H1 (cell line): ENCODE measurements around the gene GNB1L. TPM values are rescaled to one million over a fixed set of nuclear protein-coding genes. Genes with fewer than 3 reads are reported as not detected.
A peak's percentile ranks its signal among the peaks of the same experiment; 100 is the strongest.

ENCODE experiments used
- CTCF ChIA-PET: fragments of 300-600 bp; sonication (Branson Sonifier 250); formaldehyde crosslinking; loops from one replicate; lab custom pipeline; 2021; ENCODE audit not compliant: partially characterized antibody; lab: Charles Lee
- POLR2A ChIA-PET: fragments of 300-600 bp; sonication (Branson Sonifier 250); formaldehyde crosslinking; loops from one replicate; lab custom pipeline; 2021; ENCODE audit warnings: inconsistent platforms; ENCODE audit not compliant: partially characterized antibody; lab: Charles Lee
- DNase-seq, 2 experiments: peaks; one replicate each; pipeline versions ENCODE4 v3.0.0 to v3.0.0-alpha.2; 2010 to 2022; ENCODE audit warnings: low spot score in 2 of 2, low read depth in 1 of 2, mixed read lengths in 1 of 2
- FAIRE-seq: peaks from 2 replicates; lab custom pipeline; 2011; peaks lifted over from hg19 to GRCh38; lab: Jason Lieb, UNC
- H2AFZ ChIP-seq: 2 replicates; pipeline ENCODE4 v1.8.1; 2012; ENCODE audit warnings: low read length, inconsistent platforms
- H2AK5ac ChIP-seq: 2 replicates; pipeline ENCODE4 v1.6.1; 2013; ENCODE audit warnings: low read depth, low read length
- H2BK120ac ChIP-seq: replicated peaks from 2 replicates; pipeline ENCODE3; 2013; ENCODE audit warnings: low read depth, low read length, inconsistent platforms
- H2BK12ac ChIP-seq: 2 replicates; pipeline ENCODE4 v1.6.1; 2013; ENCODE audit warnings: low read depth, low read length
- H2BK15ac ChIP-seq: 2 replicates; pipeline ENCODE4 v1.6.1; 2013; ENCODE audit warnings: low read length
- H2BK20ac ChIP-seq: 2 replicates; pipeline ENCODE4 v1.6.1; 2013; ENCODE audit warnings: low read length
- H2BK5ac ChIP-seq: 2 replicates; pipeline ENCODE4 v1.6.1; 2013; ENCODE audit warnings: low read depth, low read length
- H3K14ac ChIP-seq: 2 replicates; pipeline ENCODE4 v1.6.1; 2013; ENCODE audit warnings: inconsistent platforms; ENCODE audit not compliant: insufficient read length
- H3K18ac ChIP-seq: 2 replicates; pipeline ENCODE4 v1.6.1; 2013; ENCODE audit warnings: low read length; ENCODE audit errors: extremely low read depth
- H3K23ac ChIP-seq: 2 replicates; pipeline ENCODE4 v1.6.1; 2013; ENCODE audit warnings: inconsistent platforms; ENCODE audit not compliant: insufficient read length
- H3K23me2 ChIP-seq: 2 replicates; pipeline ENCODE4 v1.6.1; 2013; ENCODE audit warnings: low read depth, low read length
- H3K27ac ChIP-seq: 2 replicates; pipeline ENCODE4 v1.6.1; 2011; ENCODE audit warnings: low read depth, low read length, inconsistent platforms
- H3K27me3 ChIP-seq, 4 experiments: replicated peaks in 1 of 4; 1 replicate in 1 of 4; 2 replicates in 3 of 4; pipeline versions ENCODE4 v1.6.1 to v1.8.1; 2011 to 2013; ENCODE audit warnings: low read length in 3 of 4, mild to moderate bottlenecking in 3 of 4, inconsistent platforms in 2 of 4, mixed read lengths in 2 of 4, moderate library complexity in 1 of 4; ENCODE audit not compliant: control insufficient read depth in 3 of 4, insufficient read depth in 3 of 4; ENCODE audit errors: extremely low read depth in 1 of 4
- H3K36me3 ChIP-seq, 4 experiments: 2 replicates each; pipeline versions ENCODE4 v1.6.1 to v1.8.1; 2011 to 2013; ENCODE audit warnings: mild to moderate bottlenecking in 4 of 4, low read length in 3 of 4, moderate library complexity in 2 of 4, control low read depth in 1 of 4, inconsistent platforms in 1 of 4; ENCODE audit not compliant: insufficient read depth in 4 of 4, control insufficient read depth in 2 of 4
- H3K4ac ChIP-seq: replicated peaks from 2 replicates; pipeline ENCODE3; 2013; ENCODE audit warnings: low read length, low read depth, mixed read lengths, inconsistent platforms; ENCODE audit not compliant: insufficient read length
- H3K4me1 ChIP-seq, 4 experiments: replicated peaks in 1 of 4; 1 replicate in 1 of 4; 2 replicates in 3 of 4; pipeline versions ENCODE4 v1.6.1 to v1.8.1; 2011 to 2013; ENCODE audit warnings: low read length in 3 of 4, inconsistent platforms in 2 of 4, mixed read lengths in 1 of 4; ENCODE audit not compliant: insufficient read depth in 4 of 4, control insufficient read depth in 3 of 4
- H3K4me2 ChIP-seq, 2 experiments: 2 replicates each; pipeline versions ENCODE4 v1.6.1 to v1.8.1; 2011 to 2013; ENCODE audit warnings: low read depth in 2 of 2, low read length in 2 of 2, control low read depth in 1 of 2, inconsistent platforms in 1 of 2, mild to moderate bottlenecking in 1 of 2; ENCODE audit not compliant: insufficient read depth in 1 of 2
- H3K4me3 ChIP-seq, 4 experiments: fragments of 200-600, 300-600 bp in 1 of 4; sonication (generic), shearing (Covaris generic), sonication (Bioruptor Twin) in 1 of 4; 2 replicates each; pipeline versions ENCODE4 v1.5.1 to v1.8.1; 2011 to 2016; ENCODE audit warnings: low read length in 4 of 4, low read depth in 3 of 4, control low read depth in 2 of 4, inconsistent platforms in 2 of 4, mild to moderate bottlenecking in 2 of 4, mixed read lengths in 1 of 4, moderate library complexity in 1 of 4; ENCODE audit not compliant: insufficient read depth in 2 of 4; ENCODE audit errors: extremely low read depth in 1 of 4
- H3K56ac ChIP-seq: replicated peaks from 2 replicates; pipeline ENCODE3; 2013; ENCODE audit warnings: low read depth, mild to moderate bottlenecking, mixed read lengths, low read length, inconsistent platforms; ENCODE audit not compliant: insufficient read length
- H3K79me1 ChIP-seq: 2 replicates; pipeline ENCODE4 v1.6.1; 2013; ENCODE audit warnings: low read depth, low read length, control low read depth
- H3K79me2 ChIP-seq, 2 experiments: 2 replicates each; pipeline versions ENCODE4 v1.6.1 to v1.8.1; 2012 to 2013; ENCODE audit warnings: low read length in 2 of 2, mild to moderate bottlenecking in 2 of 2, inconsistent platforms in 1 of 2; ENCODE audit not compliant: insufficient read depth in 2 of 2, control insufficient read depth in 1 of 2
- H3K9ac ChIP-seq, 4 experiments: replicated peaks in 1 of 4; 1 replicate in 1 of 4; 2 replicates in 3 of 4; pipeline versions ENCODE4 v1.6.1 to v1.8.1; 2011 to 2013; ENCODE audit warnings: low read depth in 3 of 4, low read length in 3 of 4, control low read depth in 2 of 4, mild to moderate bottlenecking in 2 of 4, moderate library complexity in 2 of 4, inconsistent platforms in 1 of 4; ENCODE audit errors: extremely low read depth in 1 of 4
- H3K9me3 ChIP-seq, 2 experiments: 2 replicates each; pipeline versions ENCODE4 v1.6.1 to v1.8.1; 2012 to 2013; ENCODE audit warnings: mild to moderate bottlenecking in 2 of 2, moderate library complexity in 2 of 2, control low read depth in 1 of 2, inconsistent platforms in 1 of 2, low read depth in 1 of 2, low read length in 1 of 2, mixed read lengths in 1 of 2; ENCODE audit not compliant: insufficient read depth in 2 of 2
- H4K20me1 ChIP-seq, 2 experiments: replicated peaks in 1 of 2; 2 replicates each; pipeline versions ENCODE3 to v1.8.1; 2011 to 2013; ENCODE audit warnings: inconsistent platforms in 2 of 2, low read length in 2 of 2, mild to moderate bottlenecking in 1 of 2; ENCODE audit not compliant: insufficient read depth in 2 of 2, control insufficient read depth in 1 of 2
- H4K5ac ChIP-seq: 2 replicates; pipeline ENCODE4 v1.6.1; 2013; ENCODE audit warnings: low read length, low read depth, mixed read lengths, inconsistent platforms; ENCODE audit not compliant: insufficient read length
- H4K8ac ChIP-seq: 2 replicates; pipeline ENCODE4 v1.8.0; 2013; ENCODE audit warnings: mild to moderate bottlenecking, moderate library complexity, low read length, inconsistent platforms; ENCODE audit not compliant: insufficient read depth; ENCODE audit errors: extremely low read depth
- H4K91ac ChIP-seq: replicated peaks from 2 replicates; pipeline ENCODE3; 2013; ENCODE audit warnings: low read length, mixed read lengths, inconsistent platforms; ENCODE audit not compliant: insufficient read length
- CBX8 ChIP-seq: fragments of 300-800, 300-1000 bp; sonication (generic); IDR thresholded peaks from 2 replicates; pipeline ENCODE4 v1.7.1; 2016; ENCODE audit warnings: low read depth, low read length, borderline replicate concordance
- EP300 ChIP-seq, 2 experiments: IDR thresholded peaks; 1 replicate in 1 of 2; 2 replicates in 1 of 2; pipeline ENCODE4 v1.6.1; 2011 to 2012; ENCODE audit warnings: low read depth in 2 of 2, low read length in 2 of 2, mild to moderate bottlenecking in 2 of 2, borderline replicate concordance in 1 of 2, inconsistent platforms in 1 of 2, moderate library complexity in 1 of 2
- KDM1A ChIP-seq: fragments of 200-600, 300-600 bp; sonication (generic); IDR thresholded peaks from 2 replicates; pipeline ENCODE4 v1.7.1; 2016; ENCODE audit warnings: mild to moderate bottlenecking, low read length, borderline replicate concordance
- KDM5A ChIP-seq: fragments of 200-600 bp; IDR thresholded peaks from 2 replicates; pipeline ENCODE4 v1.7.1; 2012; ENCODE audit warnings: mild to moderate bottlenecking, low read length, inconsistent platforms, mixed read lengths
- RFX5 ChIP-seq: IDR thresholded peaks from 2 replicates; pipeline ENCODE4 v1.6.1; 2011; ENCODE audit warnings: low read depth, low read length, improper control_type of control experiment, borderline replicate concordance
- TBP ChIP-seq: IDR thresholded peaks from 2 replicates; pipeline ENCODE4 v1.6.1; 2011; ENCODE audit warnings: low read depth, low read length, improper control_type of control experiment
- TCF12 ChIP-seq: IDR thresholded peaks from 2 replicates; pipeline ENCODE4 v1.6.1; 2011; ENCODE audit warnings: low read depth, mild to moderate bottlenecking, low read length
- YY1 ChIP-seq: IDR thresholded peaks from 2 replicates; pipeline ENCODE4 v1.6.1; 2011; ENCODE audit warnings: low read depth, mild to moderate bottlenecking, low read length
- ZNF274 ChIP-seq: IDR thresholded peaks from 2 replicates; pipeline ENCODE4 v1.7.0; 2012; ENCODE audit warnings: low read length, borderline replicate concordance; ENCODE audit errors: extremely low read depth
- WGBS, 2 experiments: shearing (Covaris generic) in 1 of 2; methylation state at CpG; one replicate each; pipeline versions ENCODE4 v1.1.6 to v1.1.7; 2013 to 2015; ENCODE audit warnings: low lambda C conversion rate in 2 of 2, mixed read lengths in 2 of 2, inconsistent platforms in 1 of 2, low coverage in 1 of 2, missing lambda C conversion rate in 1 of 2; ENCODE audit not compliant: insufficient replicate concordance in 2 of 2, insufficient coverage in 1 of 2, insufficient read length in 1 of 2; ENCODE audit errors: extremely low coverage in 1 of 2, missing lambda C conversion rate in 1 of 2; 5-methylcytosine and 5-hydroxymethylcytosine counted together
- polyA plus RNA-seq, 7 experiments: library from polyadenylated mRNA; depleted of rRNA in 3 of 7; stranded (reverse) in 5 of 7; unstranded in 2 of 7; fragments of >200 nt in 5 of 7; fragments of 200-250 nt in 2 of 7; gene quantifications; 1 replicate in 5 of 7; 2 replicates in 1 of 7; 4 replicates in 1 of 7; pipeline versions ENCODE4 v1.2.1 to v1.2.3, GENCODE V29; 2011 to 2013; ENCODE audit warnings: missing spikeins in 2 of 7, mixed read lengths in 2 of 7
- total RNA-seq: library from RNA; stranded (reverse); fragmentation: NEBNext Ultra II Directional; extraction: Animal tissue kit (Norgen Biotek cat#: 25700); gene quantifications from 2 replicates; pipeline ENCODE4 v1.2.1, GENCODE V29; 2021
- TF ChIP-seq, protein P1 (sequence below): IDR thresholded peaks from 2 replicates; pipeline ENCODE4 v1.6.1; 2012; ENCODE audit warnings: inconsistent platforms

Gene GNB1L
- total and polyA plus RNA-seq, 2 of the 8 experiments (the other 6 are each of a cell fraction or from before 2014, with no cell fraction given) = 14.0 to 15.6 TPM

DNA sequence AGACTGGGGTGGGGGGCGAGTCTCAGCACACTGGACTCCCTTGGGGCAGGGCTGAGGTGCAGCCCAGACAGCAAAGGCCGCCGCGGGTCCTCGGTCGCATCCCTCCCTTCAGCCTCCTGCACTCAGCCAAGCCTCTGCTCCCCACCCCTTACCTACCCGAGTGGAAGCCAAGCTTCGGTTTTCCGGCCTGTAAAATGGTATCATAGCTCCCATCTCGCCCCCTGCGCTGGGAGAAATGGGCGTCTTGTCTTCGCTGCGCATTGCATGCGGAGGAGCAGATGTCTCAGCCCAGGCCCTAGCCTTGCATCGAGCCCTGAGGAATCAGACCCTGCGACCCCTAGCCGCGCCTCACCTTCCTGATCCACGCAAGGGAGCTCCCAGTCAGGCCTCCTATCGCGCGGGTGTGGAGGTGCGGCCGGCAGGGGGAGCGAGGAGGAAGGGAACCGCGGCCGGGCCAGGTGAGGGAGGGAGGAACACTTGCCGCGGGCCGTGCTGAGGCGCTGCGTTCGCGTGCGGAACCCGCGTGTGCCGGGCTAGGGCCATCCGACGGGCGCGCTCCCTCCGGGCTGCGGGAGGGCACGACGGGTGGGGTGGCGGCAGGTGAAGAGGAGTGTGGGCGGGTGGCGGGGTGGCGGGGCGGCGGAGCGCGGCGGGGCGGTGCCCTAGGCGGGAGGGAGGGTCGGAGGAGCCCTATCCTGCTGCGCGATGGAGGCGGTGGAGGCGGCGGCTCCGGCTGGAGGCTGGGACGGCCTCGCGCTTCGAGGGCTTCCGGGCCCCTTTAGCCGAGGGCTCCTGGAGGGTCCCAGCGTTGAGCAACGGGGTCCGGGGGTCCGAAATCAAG lies 98.2 kb downstream of the GNB1L start:
- Histone ChIP-seq H3K79me1 (no peaks in the 10 kb centered on the region), H3K36me3 (peaks cover 0 to 20% (median 0%) of the 10 kb centered on the region in 4 experiments; a peak in 1 of 8 replicates), H3K14ac (no peak overlapping the region), H3K9ac (no peak overlapping the region), H2AK5ac (no peak overlapping the region), H4K91ac (no peak overlapping the region), H3K27ac (no peak overlapping the region), H3K56ac (no peak overlapping the region), H2BK20ac (no peak overlapping the region), H3K79me2 (no peaks in the 10 kb centered on the region), H3K18ac (peak overlapping the region; percentile 78; the same call in 1 of the 2 replicates), H2BK120ac (no peak overlapping the region), H4K20me1 (peaks cover 18 to 27% of the 10 kb centered on the region in 2 experiments), H2BK5ac (no peak overlapping the region), H3K27me3 (peaks cover 76 to 92% (median 85%) of the 10 kb centered on the region in 4 experiments), H3K4me3 (peak overlapping the region in 3 of 4 experiments; percentile 4 to 56 (median 10); a peak in 4 of 8 replicates), H3K23ac (no peak overlapping the region), H4K5ac (no peak overlapping the region), H2BK15ac (0 out of 2 replicates have a peak overlapping the region, but pooled peaks have one; percentile 61), H3K23me2 (no peaks in the 10 kb centered on the region; the same call in 1 of the 2 replicates), H2AFZ (no peak overlapping the region), H4K8ac (no peak overlapping the region; the same call in none of the 2 replicates), H3K9me3 (no peaks in the 10 kb centered on the region), H2BK12ac (peak overlapping the region; percentile 39; the same call in 1 of the 2 replicates), H3K4me2 (peak overlapping the region in 1 of 2 experiments; percentile 67; a peak in 2 of 4 replicates), H3K4me1 (peaks cover 0 to 38% (median 13%) of the 10 kb centered on the region in 4 experiments; a peak in 5 of 7 replicates), H3K4ac (no peak overlapping the region)
- no peak for FAIRE-seq
- CTCF ChIA-PET = interaction anchor here (0.6 to 16.5 kb wide), 15 partner anchors 8 to 202 kb away, joined by 3 to 168 read pairs (median 4); partner anchors contain the start of gene GP1BB
- POLR2A ChIA-PET = interaction anchor here (0.6 to 3.8 kb wide), 4 partner anchors 9 to 61 kb away, joined by 3 to 21 read pairs (median 4); no protein-coding TSS in a partner anchor
- DNase-seq = peak in 1 of 2 experiments; percentile 78
- 7% methylated on average over 35 of the region's 76 CpGs; no CpG with 5 or more reads in 1 of the 2 experiments for WGBS, 2 experiments
- no peak for TF ChIP-seq KDM1A
- TF ChIP-seq TBP = no peak
- no peak for TF ChIP-seq YY1
- TF ChIP-seq ZNF274 = no peak
- no peak for TF ChIP-seq KDM5A
- no peak for TF ChIP-seq TCF12
- TF ChIP-seq CBX8 = no peak
- TF ChIP-seq, protein P1, sequence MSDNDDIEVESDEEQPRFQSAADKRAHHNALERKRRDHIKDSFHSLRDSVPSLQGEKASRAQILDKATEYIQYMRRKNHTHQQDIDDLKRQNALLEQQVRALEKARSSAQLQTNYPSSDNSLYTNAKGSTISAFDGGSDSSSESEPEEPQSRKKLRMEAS = peak; percentile 23; the same call in 1 of the 2 replicates
- no peak for TF ChIP-seq RFX5
- TF ChIP-seq EP300 (IDR thresholded peaks at IDR 0.05; ENCODE audit: borderline replicate concordance in 1 of 2, low read depth in 2 of 2, low read length in 2 of 2) = no peak
